ENCODE results near the gene JPT2. TPM values are rescaled to one million over a fixed set of nuclear protein-coding genes. Genes with fewer than 3 reads are reported as not detected.

The JPT2 gene
- total RNA-seq, 1 experiment from 2014 or later: 26.2 TPM

- H3K9ac ChIP-seq (ENCODE audit: low read length): no peak overlapping the region
- H3K27ac ChIP-seq (ENCODE audit: low read length): no peak overlapping the region
- no peaks in the 10 kb centered on the region for H3K27me3 ChIP-seq (ENCODE audit: low read length)
- no peak overlapping the region for H3K4me2 ChIP-seq (ENCODE audit: low read depth, low read length, poor library complexity, severe bottlenecking)
- peaks cover 88% of the 10 kb centered on the region for H3K79me2 ChIP-seq (ENCODE audit: low read length)
- H3K4me3 ChIP-seq (ENCODE audit: low read length): no peak overlapping the region
- no peak overlapping the region for H2AFZ ChIP-seq (ENCODE audit: low read length)
- H3K9me3 ChIP-seq (ENCODE audit: low read length): no peaks in the 10 kb centered on the region
- H4K20me1 ChIP-seq (ENCODE audit: insufficient read depth, low read depth, low read length): peaks cover 21% of the 10 kb centered on the region
- H3K36me3 ChIP-seq (ENCODE audit: insufficient read depth, low read length): peaks cover 32% of the 10 kb centered on the region; the same call in 1 of the 2 replicates
- no peaks in the 10 kb centered on the region for H3K9me2 ChIP-seq (replicated peaks; ENCODE audit: insufficient read depth, low read length)
- DNase-seq: no peak
- no peaks in the 10 kb centered on the region for H3K4me1 ChIP-seq (ENCODE audit: low read length)
Observed at GRCh38 chr16:1687427-1688316, 9.6 kb downstream of the JPT2 start.

- Histone ChIP-seq H3K9me3 (ENCODE audit: low read length) (no peaks in the 10 kb centered on the region), H3K9ac (ENCODE audit: low read length) (no peak overlapping the region), H3K79me2 (ENCODE audit: low read length) (peaks cover 88% of the 10 kb centered on the region), H3K4me3 (ENCODE audit: low read length) (no peak overlapping the region), H3K27me3 (ENCODE audit: low read length) (no peaks in the 10 kb centered on the region), H4K20me1 (ENCODE audit: insufficient read depth, low read depth, low read length) (peaks cover 15% of the 10 kb centered on the region), H2AFZ (ENCODE audit: low read length) (no peak overlapping the region), H3K36me3 (ENCODE audit: insufficient read depth, low read length) (peaks cover 45% of the 10 kb centered on the region; the same call in 1 of the 2 replicates), H3K4me1 (ENCODE audit: low read length) (no peaks in the 10 kb centered on the region), H3K27ac (ENCODE audit: low read length) (no peak overlapping the region), H3K9me2 (replicated peaks; ENCODE audit: insufficient read depth, low read length) (no peaks in the 10 kb centered on the region), H3K4me2 (ENCODE audit: low read depth, low read length, poor library complexity, severe bottlenecking) (no peak overlapping the region)
- no peak for DNase-seq
Observed at GRCh38 chr16:1688807-1689560, 10.9 kb downstream of the JPT2 start.

- no peak for DNase-seq
- no peak overlapping the region for H3K4me2 ChIP-seq (ENCODE audit: low read depth, low read length, poor library complexity, severe bottlenecking)
- H4K20me1 ChIP-seq (ENCODE audit: insufficient read depth, low read depth, low read length): peaks cover 15% of the 10 kb centered on the region
Observed at GRCh38 chr16:1689853-1690252, 11.8 kb downstream of the JPT2 start.

GRCh38 chr16:1690810-1691209, 12.7 kb downstream of the JPT2 start:
- Histone ChIP-seq H2AFZ (ENCODE audit: low read length) (no peak overlapping the region), H3K27ac (ENCODE audit: low read length) (no peak overlapping the region), H3K36me3 (ENCODE audit: insufficient read depth, low read length) (peaks cover 47% of the 10 kb centered on the region; the same call in 1 of the 2 replicates), H3K4me1 (ENCODE audit: low read length) (no peaks in the 10 kb centered on the region), H3K9me3 (ENCODE audit: low read length) (no peaks in the 10 kb centered on the region), H3K27me3 (ENCODE audit: low read length) (no peaks in the 10 kb centered on the region), H3K9ac (ENCODE audit: low read length) (no peak overlapping the region), H4K20me1 (ENCODE audit: insufficient read depth, low read depth, low read length) (peaks cover 15% of the 10 kb centered on the region), H3K9me2 (replicated peaks; ENCODE audit: insufficient read depth, low read length) (no peaks in the 10 kb centered on the region), H3K4me2 (ENCODE audit: low read depth, low read length, poor library complexity, severe bottlenecking) (no peak overlapping the region), H3K79me2 (ENCODE audit: low read length) (peaks cover 78% of the 10 kb centered on the region), H3K4me3 (ENCODE audit: low read length) (no peak overlapping the region)
- no peak for DNase-seq

More at GRCh38 chr16:1689853-1690252, 11.8 kb downstream of the JPT2 start:
- no peak overlapping the region for H2AFZ ChIP-seq (ENCODE audit: low read length)
- H3K9me2 ChIP-seq (replicated peaks; ENCODE audit: insufficient read depth, low read length): no peaks in the 10 kb centered on the region
- H3K27ac ChIP-seq (ENCODE audit: low read length): no peak overlapping the region
- peaks cover 87% of the 10 kb centered on the region for H3K79me2 ChIP-seq (ENCODE audit: low read length)
- no peaks in the 10 kb centered on the region for H3K9me3 ChIP-seq (ENCODE audit: low read length)
- H3K4me3 ChIP-seq (ENCODE audit: low read length): no peak overlapping the region
- peaks cover 50% of the 10 kb centered on the region; the same call in 1 of the 2 replicates for H3K36me3 ChIP-seq (ENCODE audit: insufficient read depth, low read length)
- no peaks in the 10 kb centered on the region for H3K4me1 ChIP-seq (ENCODE audit: low read length)
- H3K9ac ChIP-seq (ENCODE audit: low read length): no peak overlapping the region
- H3K27me3 ChIP-seq (ENCODE audit: low read length): no peaks in the 10 kb centered on the region

GRCh38 chr16:1691276-1691675, 13.2 kb downstream of the JPT2 start:
- H3K27me3 ChIP-seq (ENCODE audit: low read length): no peaks in the 10 kb centered on the region
- no peak overlapping the region for H3K9ac ChIP-seq (ENCODE audit: low read length)
- H3K36me3 ChIP-seq (ENCODE audit: insufficient read depth, low read length): peaks cover 46% of the 10 kb centered on the region; the same call in 1 of the 2 replicates
- H3K9me3 ChIP-seq (ENCODE audit: low read length): no peaks in the 10 kb centered on the region
- H3K27ac ChIP-seq (ENCODE audit: low read length): no peak overlapping the region
- no peaks in the 10 kb centered on the region for H3K9me2 ChIP-seq (replicated peaks; ENCODE audit: insufficient read depth, low read length)
- peaks cover 15% of the 10 kb centered on the region for H4K20me1 ChIP-seq (ENCODE audit: insufficient read depth, low read depth, low read length)
- H2AFZ ChIP-seq (ENCODE audit: low read length): no peak overlapping the region
- H3K4me3 ChIP-seq (ENCODE audit: low read length): no peak overlapping the region
- H3K79me2 ChIP-seq (ENCODE audit: low read length): peaks cover 76% of the 10 kb centered on the region
- no peaks in the 10 kb centered on the region for H3K4me1 ChIP-seq (ENCODE audit: low read length)
- no peak overlapping the region for H3K4me2 ChIP-seq (ENCODE audit: low read depth, low read length, poor library complexity, severe bottlenecking)
- no peak for DNase-seq

GRCh38 chr16:1691956-1692355, 13.9 kb downstream of the JPT2 start:
- Histone ChIP-seq H3K27me3 (ENCODE audit: low read length) (no peaks in the 10 kb centered on the region), H3K4me3 (ENCODE audit: low read length) (no peak overlapping the region), H3K27ac (ENCODE audit: low read length) (no peak overlapping the region), H2AFZ (ENCODE audit: low read length) (no peak overlapping the region), H3K9me3 (ENCODE audit: low read length) (no peaks in the 10 kb centered on the region), H3K4me2 (ENCODE audit: low read depth, low read length, poor library complexity, severe bottlenecking) (no peak overlapping the region), H4K20me1 (ENCODE audit: insufficient read depth, low read depth, low read length) (peaks cover 15% of the 10 kb centered on the region), H3K9me2 (replicated peaks; ENCODE audit: insufficient read depth, low read length) (no peaks in the 10 kb centered on the region), H3K36me3 (ENCODE audit: insufficient read depth, low read length) (peaks cover 46% of the 10 kb centered on the region; the same call in 1 of the 2 replicates), H3K79me2 (ENCODE audit: low read length) (peaks cover 71% of the 10 kb centered on the region), H3K4me1 (ENCODE audit: low read length) (no peaks in the 10 kb centered on the region), H3K9ac (ENCODE audit: low read length) (no peak overlapping the region)
- DNase-seq: no peak

GRCh38 chr16:1696863-1697262, 18.8 kb downstream of the JPT2 start:
- Histone ChIP-seq H3K9me2 (replicated peaks; ENCODE audit: insufficient read depth, low read length) (no peaks in the 10 kb centered on the region), H3K36me3 (ENCODE audit: insufficient read depth, low read length) (peaks cover 43% of the 10 kb centered on the region; the same call in 1 of the 2 replicates), H3K79me2 (ENCODE audit: low read length) (peaks cover 32% of the 10 kb centered on the region), H3K27ac (ENCODE audit: low read length) (no peak overlapping the region), H3K4me1 (ENCODE audit: low read length) (no peaks in the 10 kb centered on the region), H3K4me2 (ENCODE audit: low read depth, low read length, poor library complexity, severe bottlenecking) (no peak overlapping the region), H3K9ac (ENCODE audit: low read length) (no peak overlapping the region), H2AFZ (ENCODE audit: low read length) (no peak overlapping the region), H3K4me3 (ENCODE audit: low read length) (no peak overlapping the region), H3K9me3 (ENCODE audit: low read length) (no peaks in the 10 kb centered on the region), H3K27me3 (ENCODE audit: low read length) (no peaks in the 10 kb centered on the region), H4K20me1 (ENCODE audit: insufficient read depth, low read depth, low read length) (no peaks in the 10 kb centered on the region)
- DNase-seq: no peak

GRCh38 chr16:1698680-1699079, 20.6 kb downstream of the JPT2 start:
- H3K4me1 ChIP-seq (ENCODE audit: low read length): no peaks in the 10 kb centered on the region

More at GRCh38 chr16:1698680-1699079, 20.6 kb downstream of the JPT2 start:
- Histone ChIP-seq H3K36me3 (ENCODE audit: insufficient read depth, low read length) (peaks cover 34% of the 10 kb centered on the region; the same call in 1 of the 2 replicates), H2AFZ (ENCODE audit: low read length) (no peak overlapping the region), H3K4me2 (ENCODE audit: low read depth, low read length, poor library complexity, severe bottlenecking) (no peak overlapping the region), H4K20me1 (ENCODE audit: insufficient read depth, low read depth, low read length) (no peaks in the 10 kb centered on the region), H3K79me2 (ENCODE audit: low read length) (peaks cover 16% of the 10 kb centered on the region), H3K4me3 (ENCODE audit: low read length) (no peak overlapping the region), H3K27me3 (ENCODE audit: low read length) (no peaks in the 10 kb centered on the region), H3K27ac (ENCODE audit: low read length) (no peak overlapping the region), H3K9ac (ENCODE audit: low read length) (no peak overlapping the region), H3K9me3 (ENCODE audit: low read length) (no peaks in the 10 kb centered on the region), H3K9me2 (replicated peaks; ENCODE audit: insufficient read depth, low read length) (no peaks in the 10 kb centered on the region)
- DNase-seq: no peak

Measured in Karpas-422 (cell line).